Liver (tissue), 9 donors: ENCODE measurements around the gene CAMSAP1. TPM values are rescaled to one million over a fixed set of nuclear protein-coding genes. Genes with fewer than 3 reads are reported as not detected.

Source experiments
- DNase-seq: peaks from one replicate; pipeline ENCODE4 v3.0.0-alpha.2; 2017; ENCODE audit warnings: low spot score
- H3K27ac ChIP-seq, 2 donors: one replicate each; pipeline ENCODE4 v1.7.0; 2013; ENCODE audit warnings: inconsistent platforms in 2 of 2, low read length in 2 of 2, control low read depth in 1 of 2, low read depth in 1 of 2, mild to moderate bottlenecking in 1 of 2
- H3K27me3 ChIP-seq, 4 donors: one replicate each; pipeline versions ENCODE4 v1.6.1 to v1.7.0; 2013; ENCODE audit warnings: low read length in 3 of 4, inconsistent platforms in 1 of 4, mild to moderate bottlenecking in 1 of 4, moderate library complexity in 1 of 4; ENCODE audit not compliant: control insufficient read depth in 4 of 4, insufficient read depth in 4 of 4
- H3K36me3 ChIP-seq, 4 donors: one replicate each; pipeline versions ENCODE4 v1.6.1 to v1.7.0; 2013; ENCODE audit warnings: low read length in 3 of 4, mild to moderate bottlenecking in 3 of 4, low read depth in 1 of 4, moderate library complexity in 1 of 4; ENCODE audit not compliant: control insufficient read depth in 4 of 4, insufficient read depth in 3 of 4
- H3K4me1 ChIP-seq, 4 donors: one replicate each; pipeline versions ENCODE4 v1.6.1 to v1.7.0; 2013; ENCODE audit warnings: low read length in 3 of 4, mild to moderate bottlenecking in 3 of 4, moderate library complexity in 1 of 4; ENCODE audit not compliant: control insufficient read depth in 4 of 4, insufficient read depth in 4 of 4
- H3K4me3 ChIP-seq, 3 donors: one replicate each; pipeline versions ENCODE4 v1.6.1 to v1.7.0; 2013; ENCODE audit warnings: low read length in 3 of 3, control low read depth in 1 of 3, low read depth in 1 of 3, mild to moderate bottlenecking in 1 of 3
- H3K9ac ChIP-seq, 2 donors: one replicate each; pipeline ENCODE4 v1.7.0; 2013; ENCODE audit warnings: low read length in 2 of 2, mild to moderate bottlenecking in 2 of 2, moderate library complexity in 2 of 2, control low read depth in 1 of 2, low read depth in 1 of 2
- H3K9me3 ChIP-seq, 4 donors: one replicate each; pipeline versions ENCODE4 v1.6.1 to v1.7.0; 2013; ENCODE audit warnings: low read length in 3 of 4; ENCODE audit not compliant: control insufficient read depth in 4 of 4
- ATF3 ChIP-seq: IDR thresholded peaks from 2 replicates; pipeline ENCODE4 v1.6.1; 2016; ENCODE audit warnings: antibody characterized with exemption
- EGR1 ChIP-seq, 2 donors: IDR thresholded peaks; 2 replicates each; pipeline ENCODE4 v1.6.1; 2016 to 2018; ENCODE audit warnings: antibody characterized with exemption in 2 of 2, low read depth in 2 of 2
- FOXA1 ChIP-seq: IDR thresholded peaks from 2 replicates; pipeline ENCODE4 v1.6.1; 2016; ENCODE audit warnings: antibody characterized with exemption
- FOXA2 ChIP-seq: IDR thresholded peaks from 2 replicates; pipeline ENCODE4 v1.6.1; 2016; ENCODE audit warnings: antibody characterized with exemption
- GABPA ChIP-seq, 2 donors: IDR thresholded peaks in 1 of 2; conservative IDR thresholded peaks in 1 of 2; 2 replicates each; pipeline ENCODE4 v1.6.1; 2016; ENCODE audit warnings: antibody characterized with exemption in 2 of 2, mild to moderate bottlenecking in 1 of 2, moderate library complexity in 1 of 2
- HNF4A ChIP-seq, 2 donors: conservative IDR thresholded peaks; 2 replicates each; pipeline ENCODE4 v1.6.1; 2016; ENCODE audit warnings: antibody characterized with exemption in 2 of 2, mild to moderate bottlenecking in 2 of 2
- HNF4G ChIP-seq: IDR thresholded peaks from 2 replicates; pipeline ENCODE4 v1.6.1; 2016; ENCODE audit warnings: antibody characterized with exemption
- JUND ChIP-seq, 2 donors: IDR thresholded peaks; 2 replicates each; pipeline ENCODE4 v1.6.1; 2016; ENCODE audit warnings: antibody characterized with exemption in 2 of 2
- NR2F2 ChIP-seq: IDR thresholded peaks from 2 replicates; pipeline ENCODE4 v1.6.1; 2016; ENCODE audit warnings: antibody characterized with exemption
- RAD21 ChIP-seq, 2 donors: IDR thresholded peaks; 2 replicates each; pipeline ENCODE4 v1.6.1; 2016; ENCODE audit warnings: antibody characterized with exemption in 2 of 2, mild to moderate bottlenecking in 2 of 2
- REST ChIP-seq: IDR thresholded peaks from 2 replicates; pipeline ENCODE4 v1.6.1; 2016; ENCODE audit warnings: antibody characterized with exemption, mild to moderate bottlenecking
- RXRA ChIP-seq, 2 donors: IDR thresholded peaks; 2 replicates each; pipeline ENCODE4 v1.6.1; 2017 to 2018; ENCODE audit warnings: antibody characterized with exemption in 2 of 2, mild to moderate bottlenecking in 1 of 2
- SP1 ChIP-seq: IDR thresholded peaks from 2 replicates; pipeline ENCODE4 v1.6.1; 2018; ENCODE audit warnings: antibody characterized with exemption, mild to moderate bottlenecking
- TAF1 ChIP-seq: conservative IDR thresholded peaks from 2 replicates; pipeline ENCODE4 v1.6.1; 2016; ENCODE audit warnings: antibody characterized with exemption, mild to moderate bottlenecking
- YY1 ChIP-seq: IDR thresholded peaks from 2 replicates; pipeline ENCODE4 v1.6.1; 2016; ENCODE audit warnings: antibody characterized with exemption, mild to moderate bottlenecking
- WGBS: extraction: QIAGEN DNeasy Blood & Tissue Kit; methylation state at CpG from one replicate; pipeline ENCODE4 v1.1.7; 2013; 5-methylcytosine and 5-hydroxymethylcytosine counted together
- polyA plus RNA-seq, 2 donors: library from polyadenylated mRNA; stranded (reverse) in 1 of 2; unstranded in 1 of 2; fragments of 200-250 nt in 1 of 2; fragments of >200 nt in 1 of 2; fragmentation: Nextera tagmentation in 1 of 2; extraction: Ambion mirVana in 1 of 2; gene quantifications; one replicate each; pipeline versions ENCODE4 v1.2.1 to v1.2.3, GENCODE V29; 2013 to 2015
- total RNA-seq, 2 donors: library from RNA; depleted of rRNA; stranded (reverse); fragments of >200 nt; gene quantifications; one replicate each; pipeline ENCODE4 v1.2.3, GENCODE V29; 2014
- donor health status: healthy.
- donor health status: healthy.
- donor health status: healthy.
- donor health status: healthy.
- donor health status: healthy.

The CAMSAP1 gene
- total and polyA plus RNA-seq, 4 donors, result 0.97 to 6.4 (median 5.1) TPM

GRCh38 chr9:135785013-135785575 is 122.3 kb downstream of the CAMSAP1 start:
- no peak overlapping the region for H3K4me3 ChIP-seq
- H3K4me1 ChIP-seq, result no peaks in the 10 kb centered on the region
- no peak overlapping the region for H3K27ac ChIP-seq
- H3K36me3 ChIP-seq, result no peaks in the 10 kb centered on the region
- WGBS, result 78% methylated on average over 22 of the region's 22 CpGs
- H3K9ac ChIP-seq, result no peak overlapping the region
- no peak for DNase-seq
- H3K27me3 ChIP-seq, result no peaks in the 10 kb centered on the region
- TF ChIP-seq JUND (IDR thresholded peaks at IDR 0.05) (no peak), ATF3 (no peak), HNF4A (conservative IDR thresholded peaks at IDR 0.05) (no peak), YY1 (no peak), NR2F2 (no peak)
- no peaks in the 10 kb centered on the region for H3K9me3 ChIP-seq

- H3K9ac ChIP-seq, result no peak overlapping the region
- WGBS, result 84% methylated on average over 30 of the region's 30 CpGs
- H3K4me3 ChIP-seq, result no peak overlapping the region
- DNase-seq, result no peak
- H3K27ac ChIP-seq, result no peak overlapping the region
- no peaks in the 10 kb centered on the region for H3K27me3 ChIP-seq
- H3K36me3 ChIP-seq, result no peaks in the 10 kb centered on the region
- TF ChIP-seq REST (no peak), EGR1 (IDR thresholded peaks at IDR 0.05; ENCODE audit: low read depth in 2 of 2) (no peak), RAD21 (IDR thresholded peaks at IDR 0.05) (no peak), NR2F2 (no peak), FOXA2 (no peak)
- no peaks in the 10 kb centered on the region for H3K9me3 ChIP-seq
- no peaks in the 10 kb centered on the region for H3K4me1 ChIP-seq
These were observed 123.7 kb downstream of the CAMSAP1 start for GRCh38 chr9:135783540-135784245.

- H3K9ac ChIP-seq, result no peak overlapping the region
- H3K27me3 ChIP-seq, result no peaks in the 10 kb centered on the region
- H3K9me3 ChIP-seq, result no peaks in the 10 kb centered on the region
- H3K4me1 ChIP-seq, result no peaks in the 10 kb centered on the region
- no peak overlapping the region for H3K4me3 ChIP-seq
- H3K27ac ChIP-seq, result no peak overlapping the region
- WGBS, result 83% methylated on average over 24 of the region's 24 CpGs
- DNase-seq, result no peak
- no peak for TF ChIP-seq JUND (IDR thresholded peaks at IDR 0.05)
- no peak for TF ChIP-seq FOXA2
- no peak for TF ChIP-seq RAD21 (IDR thresholded peaks at IDR 0.05)
- TF ChIP-seq YY1, result no peak
- no peak for TF ChIP-seq HNF4A (conservative IDR thresholded peaks at IDR 0.05)
- TF ChIP-seq GABPA (IDR thresholded peaks at IDR 0.05 in 1 of 2, conservative IDR thresholded peaks at IDR 0.05 in 1 of 2), result no peak
- no peak for TF ChIP-seq TAF1
- no peak for TF ChIP-seq FOXA1
- no peak for TF ChIP-seq SP1
- TF ChIP-seq NR2F2, result no peak
- no peak for TF ChIP-seq HNF4G
- TF ChIP-seq RXRA (IDR thresholded peaks at IDR 0.05), result no peak
- no peaks in the 10 kb centered on the region for H3K36me3 ChIP-seq
These were observed 124.4 kb downstream of the CAMSAP1 start for GRCh38 chr9:135782946-135783345.
